HCT116 (cell line): ENCODE measurements around the gene TEX9.

Experiments
- CEBPB ChIP-seq: IDR thresholded peaks from 2 replicates; pipeline ENCODE4 v1.6.1; 2012; ENCODE audit warnings: low read depth
- ELF1 ChIP-seq: IDR thresholded peaks from 2 replicates; pipeline ENCODE4 v1.6.1; 2012; ENCODE audit warnings: low read depth, borderline replicate concordance
- EZH2 ChIP-seq: fragments of 200-600 bp; sonication (generic); IDR thresholded peaks from 2 replicates; pipeline ENCODE4 v1.6.1; 2017; ENCODE audit warnings: antibody characterized with exemption, mixed run types
- EZH2phosphoT487 ChIP-seq: fragments of 200-600 bp; IDR thresholded peaks from 2 replicates; pipeline ENCODE4 v1.6.1; 2018; ENCODE audit warnings: antibody characterized with exemption, borderline replicate concordance
- POLR2A ChIP-seq: IDR thresholded peaks from 2 replicates; pipeline ENCODE4 v1.7.0; 2011; ENCODE audit warnings: borderline replicate concordance; ENCODE audit not compliant: insufficient read depth, insufficient read length; ENCODE audit errors: extremely low read depth
- POLR2AphosphoS5 ChIP-seq: IDR thresholded peaks from 2 replicates; pipeline ENCODE4 v1.6.1; 2011; ENCODE audit warnings: mild to moderate bottlenecking, low read depth, low read length, moderate library complexity
- REST ChIP-seq: IDR thresholded peaks from 2 replicates; pipeline ENCODE4 v1.6.1; 2012; ENCODE audit warnings: low read depth
- SRF ChIP-seq: IDR thresholded peaks from 2 replicates; pipeline ENCODE4 v1.6.1; 2012; ENCODE audit warnings: low read depth
- ZNF274 ChIP-seq: fragments of 200-500 bp; sonication (Bioruptor generic); IDR thresholded peaks from 2 replicates; pipeline ENCODE4 v1.6.1; 2014; ENCODE audit warnings: mild to moderate bottlenecking, low read depth, low read length, inconsistent platforms
- TF ChIP-seq, protein P1 (sequence below): IDR thresholded peaks from 2 replicates; pipeline ENCODE4 v1.6.1; 2012
- TF ChIP-seq, protein P2 (sequence below), 3 experiments: fragments of 200-600 bp in 1 of 3; sonication (generic) in 1 of 3; IDR thresholded peaks in 2 of 3; conservative IDR thresholded peaks in 1 of 3; 2 replicates each; pipeline ENCODE4 v1.5.1; 2012 to 2017; ENCODE audit warnings: low read depth in 2 of 3, low read length in 2 of 3, antibody characterized with exemption in 1 of 3, borderline replicate concordance in 1 of 3, control low read depth in 1 of 3, mild to moderate bottlenecking in 1 of 3, mixed read lengths in 1 of 3, mixed run types in 1 of 3, moderate library complexity in 1 of 3; ENCODE audit not compliant: insufficient read depth in 1 of 3

DNA sequence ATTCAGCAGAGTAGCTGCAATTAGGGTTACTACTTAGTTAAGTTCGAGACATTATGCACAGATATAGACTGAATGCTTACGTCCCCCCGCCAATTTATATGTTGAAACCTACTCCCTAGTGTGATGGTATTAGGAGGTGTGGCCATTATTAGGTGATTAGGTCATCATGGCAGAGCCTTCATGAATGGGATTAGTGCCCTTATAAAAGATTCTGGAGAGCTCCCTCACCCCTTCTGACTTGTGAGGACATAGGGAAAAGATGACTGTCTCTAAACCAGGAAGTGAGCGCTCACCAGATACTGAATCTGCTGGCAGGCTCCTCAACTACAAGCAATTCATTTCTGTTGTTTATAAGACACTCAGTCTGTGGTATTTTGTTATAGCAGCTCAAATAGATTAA, 25.6 kb upstream of the TEX9 start:
- TF ChIP-seq, protein P1, sequence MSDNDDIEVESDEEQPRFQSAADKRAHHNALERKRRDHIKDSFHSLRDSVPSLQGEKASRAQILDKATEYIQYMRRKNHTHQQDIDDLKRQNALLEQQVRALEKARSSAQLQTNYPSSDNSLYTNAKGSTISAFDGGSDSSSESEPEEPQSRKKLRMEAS = no peak
- TF ChIP-seq, protein P2, sequence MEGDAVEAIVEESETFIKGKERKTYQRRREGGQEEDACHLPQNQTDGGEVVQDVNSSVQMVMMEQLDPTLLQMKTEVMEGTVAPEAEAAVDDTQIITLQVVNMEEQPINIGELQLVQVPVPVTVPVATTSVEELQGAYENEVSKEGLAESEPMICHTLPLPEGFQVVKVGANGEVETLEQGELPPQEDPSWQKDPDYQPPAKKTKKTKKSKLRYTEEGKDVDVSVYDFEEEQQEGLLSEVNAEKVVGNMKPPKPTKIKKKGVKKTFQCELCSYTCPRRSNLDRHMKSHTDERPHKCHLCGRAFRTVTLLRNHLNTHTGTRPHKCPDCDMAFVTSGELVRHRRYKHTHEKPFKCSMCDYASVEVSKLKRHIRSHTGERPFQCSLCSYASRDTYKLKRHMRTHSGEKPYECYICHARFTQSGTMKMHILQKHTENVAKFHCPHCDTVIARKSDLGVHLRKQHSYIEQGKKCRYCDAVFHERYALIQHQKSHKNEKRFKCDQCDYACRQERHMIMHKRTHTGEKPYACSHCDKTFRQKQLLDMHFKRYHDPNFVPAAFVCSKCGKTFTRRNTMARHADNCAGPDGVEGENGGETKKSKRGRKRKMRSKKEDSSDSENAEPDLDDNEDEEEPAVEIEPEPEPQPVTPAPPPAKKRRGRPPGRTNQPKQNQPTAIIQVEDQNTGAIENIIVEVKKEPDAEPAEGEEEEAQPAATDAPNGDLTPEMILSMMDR (IDR thresholded peaks at IDR 0.05 in 2 of 3, conservative IDR thresholded peaks at IDR 0.05 in 1 of 3; ENCODE audit: borderline replicate concordance in 1 of 3, insufficient read depth in 1 of 3, low read depth in 2 of 3, low read length in 2 of 3) = no peak
- TF ChIP-seq POLR2AphosphoS5 (no peak), EZH2 (no peak), POLR2A (no peak), REST (no peak), ZNF274 (no peak), EZH2phosphoT487 (no peak), SRF (no peak), ELF1 (no peak), CEBPB (no peak)
